HG02588 (cell line): ENCODE measurements around the gene EIF4E2.

Experiments used
- ATAC-seq: cut with Tn5 transposase; IDR thresholded peaks from one replicate; pipeline ENCODE4 v1.9.1; 2021; ENCODE audit warnings: mild to moderate bottlenecking, moderate library complexity; ENCODE audit not compliant: unreplicated experiment

EIF4E2 gene

DNA sequence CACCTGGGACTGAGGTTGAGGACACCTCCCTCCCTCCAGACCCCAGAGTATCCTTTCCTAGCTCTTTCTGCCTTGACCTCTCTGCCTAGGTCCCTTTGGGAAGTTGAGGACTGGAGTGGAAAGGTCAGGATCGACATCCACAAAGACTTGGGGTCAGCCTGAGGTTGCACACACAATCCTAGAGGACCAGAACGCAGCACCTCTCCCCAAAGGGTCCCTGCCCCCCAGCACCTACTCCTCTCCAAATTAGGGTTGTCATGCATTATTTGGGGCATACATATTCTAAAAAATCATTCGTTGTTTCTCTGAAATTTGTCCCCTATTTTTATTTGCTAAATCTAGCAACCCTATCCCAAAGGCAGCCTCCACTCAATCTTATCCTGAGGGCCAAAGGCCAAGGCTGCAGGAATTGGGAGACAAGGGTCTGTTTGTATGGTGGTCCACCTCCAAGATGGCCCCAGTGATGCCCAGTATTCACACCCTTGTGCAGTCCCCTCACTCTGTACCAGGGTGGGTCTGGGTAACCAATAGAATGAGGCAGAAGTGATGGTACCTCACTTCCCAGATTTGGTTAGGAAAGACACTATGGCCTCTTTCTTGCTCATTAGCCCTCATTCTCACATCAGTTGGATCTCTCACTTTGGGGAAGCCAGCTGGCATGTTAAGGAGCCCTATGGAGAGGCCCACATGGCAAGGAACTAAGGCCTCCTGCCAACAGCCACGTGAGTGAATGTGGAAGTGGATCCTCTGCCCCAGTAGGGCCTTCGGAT is 14.5 kb upstream of the EIF4E2 start:
- ATAC-seq = no peak

DNA sequence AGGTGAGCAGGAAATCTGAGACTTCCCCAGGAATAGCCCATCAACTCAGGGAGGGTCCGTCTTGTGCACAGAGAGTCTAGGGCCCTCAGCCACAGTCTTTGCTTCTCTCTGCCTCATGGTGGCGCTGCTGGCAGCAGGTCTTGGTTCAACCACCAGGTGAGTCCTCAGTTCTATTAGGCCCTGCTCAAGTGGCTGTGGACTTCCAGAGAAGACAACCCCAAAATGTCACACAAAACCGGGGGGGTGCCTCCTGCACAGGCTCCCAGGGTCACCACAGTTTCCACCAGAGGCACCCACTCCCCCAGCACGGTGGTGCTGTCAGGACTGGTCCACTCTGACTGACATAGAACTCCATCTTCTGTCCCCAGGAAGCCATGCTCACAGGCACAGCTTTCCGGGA is 13.4 kb upstream of the EIF4E2 start:
- no peak for ATAC-seq

DNA sequence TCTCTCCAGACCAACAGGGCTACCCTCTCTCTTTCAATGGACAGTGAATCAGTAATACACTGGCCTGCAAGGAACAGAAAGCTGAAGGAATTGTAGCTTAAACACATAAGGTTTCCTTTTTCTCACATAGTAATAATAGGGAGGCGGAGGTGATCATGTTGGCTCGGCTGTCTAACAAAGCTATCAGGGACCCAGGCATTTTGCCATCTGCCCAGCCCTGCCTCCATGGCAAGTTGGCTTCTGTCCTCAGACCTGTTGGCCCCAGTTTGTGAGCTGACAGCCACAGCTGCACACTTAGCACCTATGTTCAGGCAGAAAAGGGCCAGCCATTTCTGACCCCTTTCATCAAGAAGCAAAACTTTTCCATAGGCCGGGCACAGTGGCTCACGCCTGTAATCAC is 13.0 kb upstream of the EIF4E2 start:
- no peak for ATAC-seq

DNA sequence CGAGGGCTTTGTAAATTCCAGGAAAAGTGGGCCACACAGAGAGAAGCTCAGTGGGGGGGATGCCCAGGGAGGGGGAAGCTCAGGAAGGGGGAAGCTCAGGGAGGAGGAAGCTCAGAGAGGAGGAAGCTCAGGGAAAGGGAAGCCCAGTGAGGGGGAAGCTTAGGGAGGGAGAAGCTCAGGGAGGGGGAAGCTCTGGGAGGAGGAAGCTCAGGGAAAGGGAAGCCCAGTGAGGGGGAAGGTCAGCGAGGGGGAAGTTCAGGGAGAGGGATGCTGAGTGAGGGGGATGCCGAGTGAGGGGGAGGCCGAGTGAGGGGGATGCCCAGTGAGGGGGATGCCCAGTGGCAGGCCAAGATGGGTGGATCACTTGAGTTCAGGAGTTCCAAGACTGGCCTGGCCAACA is 11.8 kb upstream of the EIF4E2 start:
- no peak for ATAC-seq

DNA sequence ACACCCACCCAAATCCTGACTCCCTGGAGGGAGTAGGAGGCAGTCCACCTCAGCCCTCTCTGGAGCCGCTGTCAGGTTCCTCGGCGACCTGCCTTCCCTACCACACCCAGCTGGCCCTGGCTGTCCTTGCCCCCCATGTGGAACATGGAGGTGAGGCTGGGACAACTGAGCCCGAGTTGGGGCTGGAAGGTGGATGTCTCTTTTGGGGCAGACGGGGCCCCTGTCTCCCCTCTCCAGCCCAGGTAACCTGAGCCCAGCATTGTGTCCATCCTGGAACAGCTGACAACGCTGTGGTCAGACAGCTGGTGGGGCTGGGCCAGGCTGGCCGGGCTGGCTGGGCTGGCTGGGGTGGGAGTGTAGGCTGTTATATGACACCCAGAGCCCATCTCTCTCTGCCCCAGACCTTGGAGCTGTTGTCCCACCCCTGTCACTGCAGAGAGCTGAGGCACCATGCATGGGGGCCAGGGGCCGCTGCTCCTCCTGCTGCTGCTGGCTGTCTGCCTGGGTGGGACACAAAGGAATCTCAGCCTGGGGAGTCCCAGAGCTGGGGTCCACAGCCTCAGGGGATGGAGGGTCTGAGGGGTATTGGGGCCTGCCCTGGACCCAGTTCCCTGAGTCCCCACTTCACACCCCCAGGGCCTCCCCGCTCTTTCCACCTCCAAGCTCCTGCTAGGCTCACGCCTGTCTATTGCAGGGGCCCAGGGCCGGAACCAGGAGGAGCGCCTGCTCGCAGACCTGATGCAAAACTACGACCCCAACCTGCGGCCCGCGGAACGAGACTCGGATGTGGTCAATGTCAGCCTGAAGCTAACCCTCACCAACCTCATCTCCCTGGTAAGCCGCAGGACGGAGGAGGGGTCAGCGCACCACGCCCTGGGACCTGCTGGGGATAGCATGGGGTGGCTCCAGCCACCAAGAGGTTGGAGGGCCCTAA is 10.9 kb upstream of the EIF4E2 start, which contains the start of gene CHRNG:
Gene CHRNG (plus strand): TSS at position 395 of the 934 bp plus-strand sequence. CDS start 56 bp downstream, at position 451.
- ATAC-seq = no peak

DNA sequence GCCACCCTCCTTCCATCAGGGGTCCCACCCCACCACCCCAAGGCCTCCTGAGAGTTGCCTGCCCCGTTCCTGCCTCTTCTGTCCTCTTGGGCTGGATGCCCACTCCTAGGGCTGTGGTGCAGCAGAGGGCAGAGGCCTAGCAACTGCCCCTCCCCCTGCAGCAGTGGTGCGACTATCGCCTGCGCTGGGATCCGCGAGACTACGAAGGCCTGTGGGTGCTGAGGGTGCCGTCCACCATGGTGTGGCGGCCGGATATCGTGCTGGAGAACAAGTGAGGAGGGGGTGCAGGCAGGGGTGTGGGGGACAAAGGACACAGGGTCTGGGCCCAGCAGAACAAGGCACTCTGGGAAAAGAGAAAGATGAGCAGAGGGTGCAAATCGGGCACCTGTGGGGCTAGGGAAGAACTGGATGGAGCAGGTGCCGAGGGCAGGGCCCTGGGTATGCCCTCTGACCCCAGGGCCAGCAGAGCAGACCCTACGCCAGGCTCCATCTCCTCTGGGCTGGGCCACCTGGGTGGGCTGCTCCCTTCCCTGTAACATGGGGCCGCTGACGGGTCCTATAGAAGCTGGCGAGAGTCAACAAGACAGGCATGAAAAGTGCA is 9.9 kb upstream of the EIF4E2 start:
- ATAC-seq = no peak

DNA sequence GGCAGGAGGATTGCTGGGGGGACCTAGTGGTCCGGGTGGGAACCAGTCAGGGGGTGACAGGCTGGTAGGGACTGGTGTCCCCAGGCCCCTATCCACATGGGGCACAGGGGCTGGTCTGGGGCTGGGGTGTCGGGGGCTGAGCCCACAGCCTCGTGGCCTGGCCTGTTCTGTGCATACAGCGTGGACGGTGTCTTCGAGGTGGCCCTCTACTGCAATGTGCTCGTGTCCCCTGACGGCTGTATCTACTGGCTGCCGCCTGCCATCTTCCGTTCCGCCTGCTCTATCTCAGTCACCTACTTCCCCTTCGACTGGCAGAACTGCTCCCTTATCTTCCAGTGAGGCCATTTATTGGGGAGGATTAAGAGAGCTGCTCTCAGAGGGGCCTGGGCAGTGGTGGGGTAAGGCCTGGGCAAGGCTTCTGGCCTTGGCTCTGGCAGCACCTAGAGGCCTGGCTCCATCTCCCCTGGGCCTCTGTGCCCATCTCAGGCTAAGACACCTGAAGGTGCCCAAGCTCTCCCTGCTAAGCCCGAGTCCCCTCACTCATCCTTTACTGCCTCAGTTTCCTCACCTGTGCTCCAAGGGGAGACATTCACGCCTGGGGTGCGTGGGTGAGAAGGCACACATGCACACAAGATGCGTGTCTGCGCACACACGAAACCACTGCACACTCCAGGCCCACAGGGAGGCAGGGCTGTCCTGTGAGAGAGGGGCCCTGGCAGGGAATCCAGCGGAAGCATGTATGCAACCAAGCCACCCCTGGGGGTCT is 9.1 kb upstream of the EIF4E2 start:
- ATAC-seq = no peak

DNA sequence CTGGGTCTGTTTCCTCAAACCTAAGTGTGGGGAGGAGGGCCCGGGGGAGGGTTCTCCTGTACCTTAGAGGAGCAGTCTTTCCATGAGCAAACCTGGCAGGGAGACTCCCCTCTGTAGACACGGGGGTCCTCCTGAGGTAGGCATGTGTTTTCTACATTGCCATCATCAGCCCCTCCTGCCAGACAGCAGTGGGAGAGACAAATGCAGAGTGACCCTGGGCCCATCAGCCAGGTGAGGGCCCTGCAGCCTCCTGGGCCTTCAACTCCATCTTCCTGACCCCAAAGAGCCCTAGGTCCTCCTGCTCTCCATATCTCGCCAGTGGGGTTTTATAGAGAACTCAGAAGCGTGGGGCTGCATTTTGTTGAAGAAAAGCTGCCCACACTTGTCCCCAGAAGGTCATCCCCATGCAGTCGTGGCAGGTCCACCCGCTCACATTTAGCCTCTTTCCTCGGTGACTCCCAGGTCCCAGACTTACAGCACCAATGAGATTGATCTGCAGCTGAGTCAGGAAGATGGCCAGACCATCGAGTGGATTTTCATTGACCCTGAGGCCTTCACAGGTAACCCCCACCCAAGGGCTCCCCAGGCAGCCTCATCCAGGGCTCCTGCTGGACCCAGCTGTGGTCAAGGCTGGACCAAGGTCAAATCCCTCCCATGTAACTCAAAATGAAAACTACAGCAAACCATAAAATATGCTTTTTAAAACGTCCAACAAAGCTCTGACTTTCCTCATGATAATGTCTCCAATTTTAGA is 8.4 kb upstream of the EIF4E2 start:
- no peak for ATAC-seq

DNA sequence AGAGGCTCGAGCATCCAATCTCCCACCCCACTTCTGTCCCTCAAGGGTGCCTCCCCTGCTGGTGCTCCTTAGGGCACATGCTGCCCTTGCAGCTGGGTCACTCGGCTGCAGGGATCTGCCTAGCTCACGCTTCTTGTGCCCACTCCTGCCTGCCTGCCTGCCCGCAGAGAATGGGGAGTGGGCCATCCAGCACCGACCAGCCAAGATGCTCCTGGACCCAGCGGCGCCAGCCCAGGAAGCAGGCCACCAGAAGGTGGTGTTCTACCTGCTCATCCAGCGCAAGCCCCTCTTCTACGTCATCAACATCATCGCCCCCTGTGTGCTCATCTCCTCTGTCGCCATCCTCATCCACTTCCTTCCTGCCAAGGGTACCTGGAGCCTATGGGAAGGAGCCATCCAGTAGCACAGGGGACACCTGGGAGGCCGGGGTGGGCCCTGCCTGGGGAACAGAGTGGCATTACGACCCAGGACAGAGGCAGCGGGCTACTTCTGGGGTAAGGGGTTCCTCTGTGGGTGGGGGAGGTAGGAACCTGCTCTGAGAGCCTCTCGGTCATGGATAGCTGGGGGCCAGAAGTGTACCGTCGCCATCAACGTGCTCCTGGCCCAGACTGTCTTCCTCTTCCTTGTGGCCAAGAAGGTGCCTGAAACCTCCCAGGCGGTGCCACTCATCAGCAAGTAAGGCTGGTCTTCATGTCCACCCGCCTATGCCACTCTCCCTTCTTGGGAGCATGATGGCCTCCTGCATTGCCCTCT is 7.6 kb upstream of the EIF4E2 start:
- ATAC-seq = no peak

DNA sequence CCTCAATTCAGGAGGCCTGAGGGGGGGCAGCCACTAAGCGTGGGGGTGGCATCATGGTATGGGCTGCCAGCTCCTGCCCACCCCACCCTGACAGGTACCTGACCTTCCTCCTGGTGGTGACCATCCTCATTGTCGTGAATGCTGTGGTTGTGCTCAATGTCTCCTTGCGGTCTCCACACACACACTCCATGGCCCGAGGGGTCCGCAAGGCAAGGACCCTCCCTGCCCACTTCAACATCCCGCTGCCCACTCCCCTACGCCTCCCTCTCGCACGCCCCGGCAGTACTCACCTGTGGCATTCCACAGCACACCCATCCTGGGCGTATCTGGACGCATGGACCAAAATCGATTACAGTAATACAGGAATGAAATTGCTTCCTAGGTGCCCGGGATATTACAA is 7.0 kb upstream of the EIF4E2 start:
- no peak for ATAC-seq

DNA sequence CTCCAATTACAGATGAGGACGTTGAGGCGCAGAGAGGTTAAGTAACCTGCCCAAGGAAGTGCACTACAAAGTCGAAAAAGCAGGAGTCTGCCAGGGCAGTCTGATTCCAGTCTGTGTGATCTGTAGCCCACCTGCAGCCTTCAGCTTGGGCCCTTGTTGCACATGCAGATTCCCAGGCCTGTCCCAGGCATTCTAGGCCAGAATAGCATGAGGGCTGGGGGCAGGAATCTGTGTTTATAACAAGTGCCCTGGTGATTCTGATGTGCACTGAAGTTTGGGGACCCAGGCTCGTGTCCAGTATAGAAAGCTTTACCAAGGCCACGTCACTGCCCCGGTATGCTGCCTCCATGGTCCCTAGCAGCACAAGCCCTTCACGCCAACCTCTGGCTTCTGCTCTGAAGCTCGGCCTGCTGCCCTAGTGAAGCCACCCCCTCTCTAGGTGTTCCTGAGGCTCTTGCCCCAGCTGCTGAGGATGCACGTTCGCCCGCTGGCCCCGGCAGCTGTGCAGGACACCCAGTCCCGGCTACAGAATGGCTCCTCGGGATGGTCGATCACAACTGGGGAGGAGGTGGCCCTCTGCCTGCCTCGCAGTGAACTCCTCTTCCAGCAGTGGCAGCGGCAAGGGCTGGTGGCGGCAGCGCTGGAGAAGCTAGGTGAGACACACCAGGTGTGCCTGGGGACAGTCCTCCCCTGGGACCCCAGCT is 6.4 kb upstream of the EIF4E2 start:
- no peak for ATAC-seq

DNA sequence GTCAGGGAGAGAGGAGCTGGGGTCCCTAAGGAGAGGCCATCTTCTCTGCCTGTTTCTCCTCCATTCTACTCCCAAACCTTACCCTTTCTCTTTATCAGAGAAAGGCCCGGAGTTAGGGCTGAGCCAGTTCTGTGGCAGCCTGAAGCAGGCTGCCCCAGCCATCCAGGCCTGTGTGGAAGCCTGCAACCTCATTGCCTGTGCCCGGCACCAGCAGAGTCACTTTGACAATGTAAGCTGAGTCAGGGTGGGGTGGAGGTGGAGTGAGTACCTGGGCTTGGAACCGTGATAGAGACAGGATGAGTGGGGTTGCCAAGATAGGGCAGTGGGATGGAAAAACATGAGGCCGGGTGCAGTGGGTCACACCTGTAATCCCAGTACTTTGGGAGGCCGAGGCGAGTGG is 5.8 kb upstream of the EIF4E2 start:
- no peak for ATAC-seq

DNA sequence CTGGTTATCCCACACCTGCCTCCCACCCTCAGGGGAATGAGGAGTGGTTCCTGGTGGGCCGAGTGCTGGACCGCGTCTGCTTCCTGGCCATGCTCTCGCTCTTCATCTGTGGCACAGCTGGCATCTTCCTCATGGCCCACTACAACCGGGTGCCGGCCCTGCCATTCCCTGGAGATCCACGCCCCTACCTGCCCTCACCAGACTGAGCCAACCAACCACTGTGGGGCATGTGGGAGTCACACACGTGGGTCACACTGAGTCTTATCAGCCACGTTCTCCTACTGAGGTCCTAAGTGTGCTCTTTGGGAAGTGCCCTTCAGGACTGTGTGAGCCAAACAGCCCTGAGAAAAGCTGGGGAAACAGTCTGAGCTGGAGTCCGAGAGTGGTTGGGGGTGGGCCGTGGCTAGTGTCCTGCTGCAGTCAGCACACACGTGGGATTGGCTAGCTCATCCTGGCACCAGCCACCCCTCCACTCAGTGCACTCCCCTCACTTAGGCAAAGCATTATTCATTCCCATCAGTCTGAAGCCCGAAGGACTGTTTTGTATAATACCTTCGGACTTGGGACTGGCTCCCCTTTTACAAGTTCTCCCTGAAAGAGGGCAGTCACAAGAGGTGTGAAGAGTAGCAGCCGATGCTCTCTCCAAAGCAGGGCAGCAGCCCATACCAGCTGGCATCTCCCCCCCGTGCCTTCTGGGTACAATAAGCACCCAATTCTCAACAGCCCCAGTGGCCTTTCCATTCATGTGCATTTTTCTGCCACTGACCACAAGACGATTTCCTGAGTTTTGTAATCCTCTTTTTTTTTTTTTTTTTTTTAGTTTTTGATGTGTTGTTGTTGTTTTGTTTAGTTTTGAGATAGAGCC is 4.7 kb upstream of the EIF4E2 start:
- ATAC-seq = no peak

DNA sequence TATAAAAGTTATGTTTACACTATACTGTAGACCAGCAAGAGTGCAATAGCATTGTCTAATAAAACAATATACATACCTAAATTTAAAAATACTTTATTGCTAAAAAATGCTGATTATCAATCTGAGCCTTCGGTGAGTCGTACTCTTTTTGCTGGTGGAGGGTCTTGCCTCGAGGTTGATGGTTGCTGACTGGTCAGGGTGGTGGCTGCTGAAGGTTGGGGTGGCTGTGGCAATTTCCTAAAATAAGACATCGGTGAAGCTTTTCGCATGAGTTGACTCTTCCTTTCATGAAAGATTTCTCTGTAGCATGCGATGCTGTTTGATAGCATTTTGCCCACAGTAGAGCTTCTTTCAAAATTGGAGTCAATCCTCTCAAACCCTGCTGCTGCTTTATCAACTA is 2.5 kb upstream of the EIF4E2 start:
- ATAC-seq = no peak

DNA sequence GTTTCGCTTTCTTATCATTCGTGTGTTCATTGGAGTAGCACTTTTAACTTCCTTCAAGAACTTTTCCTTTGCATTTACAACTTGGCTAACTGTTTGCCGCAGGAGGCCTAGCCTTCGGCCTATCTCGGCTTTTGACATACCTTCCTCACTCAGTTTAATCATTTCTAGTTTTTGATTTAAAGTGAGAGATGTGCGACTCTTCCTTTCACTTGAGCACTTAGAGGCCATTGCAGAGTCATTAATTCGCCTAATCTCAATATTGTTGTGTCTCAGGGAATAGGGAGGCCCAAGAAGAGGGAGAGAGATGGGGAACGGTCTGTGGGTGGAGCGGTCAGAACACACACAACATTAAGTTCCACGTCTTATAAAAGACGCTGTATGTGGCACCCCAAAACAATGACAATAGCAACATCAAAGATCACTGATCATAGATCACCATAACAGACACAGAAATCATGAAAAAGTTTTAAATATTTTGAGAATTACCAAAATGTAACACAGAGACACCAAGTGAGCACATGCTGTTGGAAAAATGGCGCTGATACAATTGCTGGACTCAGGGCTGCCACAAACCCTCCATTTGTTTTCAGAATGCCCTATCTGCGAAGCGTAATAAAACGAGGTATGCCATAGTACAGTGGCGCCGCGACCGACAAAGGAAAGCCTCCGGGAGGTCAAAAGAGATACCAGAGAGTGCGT is 685 bp upstream of the EIF4E2 start:
- no peak for ATAC-seq

DNA sequence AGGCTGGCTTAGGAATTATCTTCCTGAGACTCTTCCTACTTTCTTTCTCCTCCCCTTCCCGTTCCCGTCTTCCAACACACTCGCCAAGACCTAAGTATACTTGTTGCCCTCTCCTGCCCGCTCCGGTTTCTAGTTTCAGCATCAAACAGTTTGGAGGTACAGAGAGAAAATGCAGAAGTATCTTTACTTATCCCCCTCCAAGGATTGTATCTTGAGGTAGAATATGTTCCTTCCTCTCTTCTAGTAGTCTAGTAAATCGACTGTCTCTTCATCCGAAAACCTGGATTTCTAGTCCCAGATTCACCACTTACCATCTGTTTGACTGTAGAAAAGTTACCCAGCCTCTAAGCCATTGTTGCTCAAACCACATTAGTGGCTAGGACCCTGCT is 755 bp downstream of the EIF4E2 start:
- no peak for ATAC-seq

DNA sequence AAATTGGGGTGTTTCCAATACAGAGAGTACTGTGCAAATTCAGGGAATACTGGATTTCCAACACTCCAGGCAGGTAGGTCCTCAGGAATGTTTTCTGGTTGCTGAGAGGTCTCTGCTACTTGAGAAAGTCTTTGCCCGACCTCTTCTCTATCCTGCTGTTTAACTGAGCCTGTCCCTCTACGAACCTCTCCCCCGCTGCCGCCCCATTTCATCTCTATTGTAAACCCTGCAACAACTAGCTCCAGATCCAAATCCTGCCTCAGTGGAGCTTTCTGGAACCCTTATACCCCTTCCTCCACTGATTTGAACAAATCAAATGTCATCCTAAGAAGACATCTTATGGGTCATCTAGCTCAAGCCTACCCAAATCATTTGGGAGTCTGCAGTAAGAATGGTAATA is 1.3 kb downstream of the EIF4E2 start:
- no peak for ATAC-seq
